NCI-H2196 treated with DMSO at 0.1 percent for 48 hours (cell line): ENCODE measurements around the gene TMEM245.

Source experiments
- DNase-seq: peaks from one replicate; lab custom pipeline; 2025; ENCODE audit not compliant: unreplicated experiment; lab: John Stamatoyannopoulos, UW

The TMEM245 gene

DNA sequence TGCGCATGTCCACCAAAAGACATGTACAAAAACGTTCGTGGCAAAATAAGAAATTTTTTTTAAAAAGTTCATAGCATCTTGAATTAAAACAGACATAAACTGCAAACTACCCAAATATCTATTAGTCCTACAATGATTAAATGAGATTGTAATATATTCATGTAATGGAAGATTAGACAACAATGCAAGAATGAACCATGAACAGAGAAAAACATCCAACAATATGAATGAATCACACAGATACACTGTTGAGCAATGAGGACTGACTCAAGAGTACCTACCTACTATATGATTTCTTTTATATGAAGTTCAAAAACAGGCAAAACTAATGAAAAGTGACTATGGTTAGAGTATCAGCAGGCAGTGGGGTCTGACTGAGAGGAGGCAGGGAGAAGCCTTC, 88.5 kb downstream of the TMEM245 start:
- no peak for DNase-seq

DNA sequence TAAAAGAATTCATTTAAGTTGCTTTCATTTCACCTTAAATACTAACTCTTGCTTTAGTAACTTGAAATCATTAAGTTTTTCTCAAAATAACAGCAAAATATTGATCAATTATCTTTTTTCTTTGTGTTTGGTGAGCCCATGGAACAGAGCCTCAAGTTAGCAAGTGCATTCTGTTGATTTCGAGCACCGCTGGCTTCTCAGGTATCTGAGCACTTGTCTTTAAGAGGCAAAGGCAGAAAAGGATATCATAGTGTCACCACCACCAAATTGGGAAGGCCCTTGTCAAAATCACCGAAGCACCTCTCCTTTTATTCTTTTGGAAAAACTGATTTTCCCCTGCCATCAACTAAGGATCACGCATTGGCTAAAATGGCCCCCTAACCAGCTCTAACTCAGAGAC, 89.3 kb downstream of the TMEM245 start:
- DNase-seq, result no peak

DNA sequence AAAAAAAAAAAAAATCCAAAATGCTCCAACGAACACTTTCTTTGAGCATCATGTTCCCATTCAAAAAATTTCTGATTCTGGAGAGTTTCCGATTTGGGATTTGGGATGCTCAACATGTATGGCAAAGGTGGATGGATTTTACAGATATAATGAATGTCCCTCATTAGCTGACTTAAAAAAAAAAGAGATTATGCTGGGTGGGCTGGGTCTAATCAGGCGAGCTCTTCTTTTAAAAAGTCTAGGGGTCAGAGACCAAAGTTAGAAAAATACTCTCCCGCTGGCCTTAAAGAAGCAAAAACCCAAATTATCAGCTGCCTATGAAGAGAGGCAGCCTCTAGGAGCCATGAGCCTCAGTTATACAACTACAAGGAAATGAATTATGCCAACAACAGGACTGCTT, 91.3 kb downstream of the TMEM245 start:
- DNase-seq, result no peak

DNA sequence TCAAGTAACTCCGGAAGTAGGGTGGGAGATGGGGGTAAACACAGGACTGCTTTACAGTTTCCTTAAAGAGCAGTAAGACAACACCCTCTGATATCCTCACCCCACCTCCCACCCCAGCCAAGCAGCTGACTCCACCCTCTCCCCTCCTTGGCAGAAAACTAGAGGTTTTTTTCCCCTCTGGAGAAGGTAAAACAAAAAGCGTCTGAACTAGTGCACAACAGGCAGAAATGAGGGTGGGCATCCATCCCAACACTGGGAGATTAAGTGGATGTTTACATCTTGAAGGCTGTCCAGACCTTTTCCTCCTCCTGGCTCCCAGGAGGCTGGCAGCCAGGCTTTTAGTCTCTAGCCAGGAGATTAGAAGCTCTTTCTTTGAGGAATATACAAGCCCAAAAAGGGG, 92.6 kb downstream of the TMEM245 start:
- DNase-seq, result no peak

DNA sequence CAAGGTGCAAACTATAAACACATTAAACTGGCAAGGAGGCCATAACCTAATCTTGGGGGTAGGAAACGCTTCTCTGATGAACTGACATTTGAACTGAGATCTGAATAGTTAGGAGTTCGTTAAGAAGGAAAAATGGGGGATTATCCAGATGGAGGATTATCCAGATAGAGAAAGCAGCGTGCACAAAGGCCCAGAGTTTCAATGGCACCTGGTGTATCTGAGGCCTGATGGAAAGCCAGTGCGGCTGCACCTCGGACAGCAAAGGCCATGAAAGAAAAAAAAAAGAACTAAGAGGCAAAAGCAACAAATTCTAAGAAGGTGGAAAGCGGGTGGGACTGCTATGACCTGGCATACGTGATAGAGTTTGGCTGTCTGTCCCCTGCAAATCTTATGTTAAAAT, 93.4 kb downstream of the TMEM245 start:
- no peak for DNase-seq

DNA sequence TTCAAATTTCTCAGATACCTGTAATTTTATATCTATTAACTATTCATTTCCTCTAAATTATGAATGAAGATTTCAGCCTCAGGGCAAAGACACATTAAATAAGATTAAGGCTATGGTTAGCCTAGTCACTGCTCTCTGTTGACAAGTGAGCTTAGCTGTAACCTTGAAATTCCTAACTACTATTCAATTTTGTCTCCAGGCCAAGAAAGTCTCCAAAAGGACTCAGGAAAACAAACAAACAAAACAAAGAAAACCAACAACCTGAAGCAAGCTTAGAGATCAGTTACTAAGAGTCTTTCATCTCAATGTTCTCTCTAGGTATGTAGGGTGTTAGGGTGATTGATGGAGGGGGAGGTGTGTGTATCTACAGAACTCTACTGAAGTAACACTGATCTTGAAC, 96.9 kb downstream of the TMEM245 start:
- DNase-seq, result no peak

DNA sequence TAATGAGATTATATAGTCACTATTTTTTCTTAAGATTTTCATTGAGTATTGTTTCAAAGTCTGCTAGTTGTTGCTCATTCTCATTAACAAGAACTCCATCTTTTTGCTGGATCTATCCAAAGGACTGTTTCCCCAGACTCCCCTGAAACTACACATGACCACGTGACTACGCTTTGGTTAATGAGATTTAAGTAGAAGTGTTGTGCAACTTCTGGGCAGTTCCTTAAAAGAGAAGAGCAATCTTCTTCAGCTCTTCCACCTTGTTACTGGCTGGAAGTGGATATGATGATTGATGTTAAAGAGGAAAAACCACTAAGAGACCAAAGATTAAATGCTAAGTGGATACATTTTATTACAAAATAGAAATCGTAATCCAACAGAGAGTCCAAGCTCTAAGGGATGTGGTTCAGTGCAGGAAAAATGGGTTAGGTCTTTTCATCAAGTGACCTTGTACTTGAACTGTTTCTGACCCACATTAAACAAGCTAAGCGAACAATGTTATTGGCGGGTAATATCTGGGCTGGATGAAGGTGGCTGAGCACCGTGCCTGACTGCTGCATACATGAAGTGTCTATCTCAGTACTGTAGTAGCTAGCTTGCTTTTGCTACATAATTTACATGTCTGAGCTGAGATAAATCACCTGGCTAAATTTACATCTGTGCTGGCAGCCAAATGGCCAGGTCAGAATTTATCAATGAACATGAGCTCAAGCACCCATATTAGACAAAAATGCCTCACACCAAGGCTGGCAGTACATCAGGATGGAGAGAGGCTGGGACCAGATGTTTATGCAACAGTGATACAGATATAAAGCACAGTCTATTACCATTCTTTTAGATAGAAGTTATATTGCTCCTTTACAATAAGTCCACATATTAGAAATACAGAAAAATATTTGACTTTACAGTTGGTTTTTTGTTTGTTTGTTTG, 98.9 kb downstream of the TMEM245 start:
- no peak for DNase-seq

DNA sequence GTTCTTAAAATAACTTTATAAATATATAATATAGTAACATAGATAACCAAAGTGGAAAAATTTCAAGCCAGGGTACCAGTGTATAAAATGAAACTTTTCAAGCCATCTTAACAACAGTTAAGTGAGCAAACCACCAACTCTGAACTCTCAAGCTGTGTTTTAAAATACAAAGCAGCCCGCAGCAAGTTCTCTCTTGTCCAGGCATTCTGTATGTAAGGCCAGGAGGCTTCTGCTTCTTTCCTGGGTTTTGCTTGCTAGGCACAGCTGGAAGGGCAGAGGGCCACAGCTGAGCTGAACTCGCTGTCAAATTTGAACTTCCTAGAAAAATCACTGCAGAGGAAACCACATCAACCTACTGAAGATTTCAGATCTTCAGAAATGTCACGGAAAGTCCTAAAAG, 99.6 kb downstream of the TMEM245 start:
- DNase-seq, result no peak

DNA sequence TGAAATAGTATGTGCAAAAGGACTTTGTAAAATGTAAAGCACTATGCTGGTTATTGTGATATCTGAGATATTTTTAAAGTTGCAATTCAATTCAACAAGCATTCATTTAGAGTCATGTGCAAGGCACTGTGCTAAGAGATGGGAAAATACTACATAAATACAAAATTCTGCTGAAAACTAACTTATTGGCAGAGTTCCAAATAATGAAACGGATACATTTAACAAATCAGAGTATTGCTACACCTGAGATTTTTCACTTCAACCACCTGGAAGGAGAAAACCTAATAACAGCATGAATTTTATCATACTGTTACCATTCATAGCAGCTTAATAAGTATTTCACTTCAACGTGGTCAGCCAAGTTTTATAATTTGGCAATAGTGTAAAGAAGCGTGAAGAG, 100.3 kb downstream of the TMEM245 start:
- no peak for DNase-seq

DNA sequence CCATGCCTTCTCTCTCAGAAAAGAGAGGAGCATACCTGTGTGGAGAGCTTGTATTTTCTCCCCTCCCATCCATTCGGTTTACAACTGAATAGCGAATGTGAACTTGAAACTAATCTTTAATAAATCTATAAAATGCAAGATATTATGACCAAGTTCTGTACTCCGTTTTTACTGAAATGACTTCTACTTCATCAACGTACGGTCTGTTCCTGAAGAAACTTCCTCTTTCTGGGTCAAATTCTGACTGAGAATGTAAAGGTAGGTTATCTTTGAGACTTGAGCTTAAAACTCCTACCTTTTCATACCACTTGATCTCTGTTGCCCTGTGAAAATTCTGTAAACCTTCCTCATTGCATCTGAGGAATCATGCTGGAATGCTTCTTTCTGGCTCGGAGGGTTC, 102.3 kb downstream of the TMEM245 start:
- no peak for DNase-seq

DNA sequence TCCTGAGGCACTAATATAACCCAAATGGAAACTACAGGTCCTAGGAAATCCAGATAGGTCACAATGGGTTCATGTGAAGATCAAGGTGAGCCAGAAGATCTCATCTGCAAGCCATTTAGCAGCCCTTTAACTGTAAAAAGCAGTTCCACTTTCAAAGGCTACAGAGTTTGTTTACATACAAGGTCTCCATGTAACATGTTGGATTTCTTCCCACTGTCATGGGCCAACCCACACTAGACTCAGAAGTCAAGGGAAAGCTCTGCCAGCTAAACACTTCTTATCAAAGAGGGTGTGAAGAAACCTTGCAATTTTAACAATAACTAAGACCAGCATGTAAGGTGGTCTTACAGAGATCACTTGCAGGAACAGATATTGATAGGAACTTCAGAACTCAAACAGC, 102.7 kb downstream of the TMEM245 start:
- no peak for DNase-seq

DNA sequence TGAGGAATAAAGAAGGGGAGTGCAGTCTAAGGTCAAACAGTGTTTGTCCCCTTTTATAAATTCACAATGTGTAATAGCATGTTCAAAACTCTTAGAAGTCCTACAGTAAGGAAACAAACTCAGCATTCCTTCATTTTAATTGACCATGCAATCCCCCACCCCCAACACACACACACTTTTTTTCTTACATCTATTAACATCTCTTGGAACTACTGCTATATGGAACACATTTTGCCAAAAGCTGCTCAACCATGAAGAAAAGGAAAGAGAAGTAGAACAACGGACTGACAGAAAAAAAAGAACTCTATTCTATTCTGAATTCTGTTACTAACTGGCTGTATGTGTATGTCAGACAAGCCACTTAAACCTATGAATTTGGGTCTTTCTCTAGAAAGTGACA, 103.6 kb downstream of the TMEM245 start:
- no peak for DNase-seq

DNA sequence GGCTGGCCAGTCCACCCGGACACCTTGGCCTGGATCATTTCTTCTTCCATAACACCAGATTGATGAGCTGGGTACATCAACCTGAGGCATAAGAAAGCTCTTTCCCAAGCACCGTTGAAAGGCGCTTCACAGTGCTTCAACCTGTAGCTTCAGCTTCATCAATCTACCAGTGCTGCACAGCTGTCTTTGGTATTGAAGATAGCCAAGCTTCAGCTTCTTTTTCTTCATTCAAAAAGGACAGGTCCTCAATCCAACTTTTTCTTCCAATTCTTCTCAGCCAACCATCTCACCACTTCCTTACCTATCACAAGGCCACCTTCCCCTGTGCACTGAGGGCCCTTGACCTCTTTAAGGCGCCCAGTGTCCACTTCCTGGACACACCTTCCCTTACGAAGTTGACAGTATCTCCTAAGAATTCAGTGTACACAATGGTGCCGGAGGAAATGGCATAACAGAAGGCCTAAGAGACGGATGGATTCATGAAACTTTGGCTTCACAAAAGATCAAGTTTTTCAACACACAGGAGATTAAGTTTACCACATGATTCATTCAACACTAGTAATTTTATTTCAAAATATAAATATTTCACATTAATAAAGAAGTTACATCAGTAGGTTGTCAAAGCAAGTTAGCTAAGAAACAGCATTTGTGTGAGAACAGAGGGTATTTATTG, 105.0 kb downstream of the TMEM245 start:
- no peak for DNase-seq

DNA sequence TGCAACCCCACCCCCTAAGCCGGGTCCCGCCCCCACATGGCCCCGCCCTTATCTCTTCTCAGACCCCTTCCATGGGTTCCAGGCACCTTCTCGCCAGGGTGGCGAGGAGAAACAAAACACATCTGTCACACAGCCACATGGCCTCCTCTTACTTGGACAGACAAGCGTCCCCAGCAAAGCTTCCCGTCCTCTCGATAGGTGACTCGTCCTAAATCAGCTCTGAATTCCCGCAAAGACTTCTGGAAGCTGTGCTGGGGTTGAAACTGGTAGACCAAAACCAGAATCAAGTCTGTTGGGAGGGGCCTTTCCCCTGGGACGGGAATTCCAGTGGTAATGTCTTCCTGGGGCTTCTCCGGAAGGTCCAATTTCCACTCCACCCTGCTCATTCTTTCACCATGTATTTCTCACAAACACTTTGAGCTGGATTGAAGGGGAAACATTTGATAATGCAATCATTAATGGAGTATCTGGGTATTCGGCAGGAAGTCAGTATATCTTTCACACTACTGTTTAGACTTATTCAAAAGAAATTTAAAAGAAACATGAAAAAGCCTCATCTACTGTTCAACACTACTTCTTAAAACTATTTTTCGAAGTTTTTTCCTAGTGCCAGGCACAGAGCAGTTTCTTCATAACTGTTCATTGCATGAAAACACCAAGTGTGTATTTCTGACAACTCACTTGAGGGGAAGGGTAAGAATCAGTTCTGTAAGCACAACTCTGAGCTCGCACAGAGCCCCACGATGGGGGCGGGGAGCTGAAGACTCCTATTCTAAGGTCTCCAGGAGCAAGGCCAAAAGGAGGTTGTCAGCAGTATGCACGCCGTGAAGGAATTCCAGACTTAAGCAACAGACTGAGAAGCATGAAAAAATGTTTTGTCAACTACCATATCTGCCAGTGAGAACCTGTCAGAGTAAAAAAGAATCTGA, 105.8 kb downstream of the TMEM245 start:
- DNase-seq, result no peak

DNA sequence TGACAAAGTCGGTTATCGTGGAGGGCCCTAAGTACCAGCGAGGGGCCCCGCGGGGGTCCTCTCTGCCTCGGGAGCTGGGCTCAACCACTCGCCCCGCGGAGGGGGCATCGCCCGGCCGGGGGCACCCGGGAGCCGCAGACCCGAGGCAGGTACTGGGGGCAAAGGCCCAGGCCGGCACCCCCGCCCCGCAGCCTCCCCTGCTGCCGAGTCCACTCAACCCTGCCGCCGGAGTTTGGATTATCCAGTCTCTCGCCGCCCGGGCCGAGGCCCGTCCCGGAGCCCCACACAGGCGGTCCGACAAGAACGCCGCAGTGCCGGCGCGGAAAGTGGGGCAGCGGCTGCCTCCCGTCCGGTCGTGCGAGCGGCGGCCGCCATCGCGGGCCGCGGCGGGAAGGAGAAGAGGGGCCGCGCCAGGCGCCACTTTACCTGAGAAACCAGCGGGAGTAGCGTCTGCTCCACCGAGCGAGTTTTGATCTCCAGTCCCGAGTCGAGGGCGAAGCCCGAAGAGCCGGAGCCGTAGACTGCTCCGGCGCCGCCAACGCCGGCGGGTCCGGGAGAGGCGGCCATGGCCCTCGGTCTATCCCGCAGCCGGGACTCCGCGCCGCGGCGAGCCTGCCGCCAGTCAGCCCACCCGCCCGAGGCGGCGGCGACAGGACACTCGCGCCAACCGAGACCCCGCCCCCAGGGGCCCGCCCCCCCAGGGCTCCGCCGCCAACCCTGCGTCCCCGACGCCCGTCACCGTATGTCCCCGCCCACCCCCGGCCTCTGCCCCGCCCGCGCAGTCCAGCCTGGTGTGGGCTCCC, 106.7 kb downstream of the TMEM245 start, which contains the start of gene CTNNAL1:
Gene CTNNAL1 (minus strand): TSS at position 624 of the 803 bp plus-strand sequence. CDS start 57 bp downstream, at position 567.
- peak; percentile 61 for DNase-seq

DNA sequence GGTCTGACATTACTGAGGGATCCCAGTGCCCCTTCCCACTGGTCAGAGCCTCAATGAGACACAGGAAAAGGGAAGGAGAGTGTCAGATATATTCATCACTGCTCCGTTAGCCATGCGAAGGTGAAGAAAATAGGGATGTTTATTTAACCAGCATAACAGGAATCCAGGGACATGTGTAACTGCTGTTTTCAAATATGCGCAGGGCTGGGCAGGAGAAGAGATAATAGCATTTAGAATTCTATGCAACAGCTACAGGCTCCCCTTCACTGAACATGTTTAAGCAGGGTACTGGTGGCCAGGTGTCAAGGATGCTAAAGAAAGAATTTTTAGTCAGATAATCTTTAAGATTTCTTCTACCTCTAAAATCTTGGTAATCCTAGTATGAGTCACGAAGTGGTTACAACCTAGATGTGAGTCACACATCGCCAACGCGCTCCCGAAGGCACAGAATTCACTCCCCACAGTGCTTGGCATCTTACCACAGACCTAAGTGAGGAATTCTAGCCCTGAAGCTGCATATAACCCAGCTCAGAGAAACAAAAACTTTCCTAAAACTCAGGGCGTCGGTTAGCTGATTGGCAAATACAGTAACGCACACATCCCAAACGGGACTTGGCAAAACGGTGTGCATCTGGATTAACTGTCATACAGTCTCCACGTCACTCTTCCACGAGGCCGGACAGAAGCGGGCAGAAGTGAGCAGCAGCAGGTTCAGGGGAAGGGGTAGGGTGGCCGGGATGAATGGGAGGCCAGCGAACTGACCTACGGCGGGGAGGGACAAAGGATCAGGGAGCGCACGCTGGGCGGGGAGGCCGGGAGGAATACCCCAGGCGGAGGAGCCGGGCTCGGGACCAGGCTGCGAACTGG, 107.5 kb downstream of the TMEM245 start:
- peak; percentile 28 for DNase-seq

DNA sequence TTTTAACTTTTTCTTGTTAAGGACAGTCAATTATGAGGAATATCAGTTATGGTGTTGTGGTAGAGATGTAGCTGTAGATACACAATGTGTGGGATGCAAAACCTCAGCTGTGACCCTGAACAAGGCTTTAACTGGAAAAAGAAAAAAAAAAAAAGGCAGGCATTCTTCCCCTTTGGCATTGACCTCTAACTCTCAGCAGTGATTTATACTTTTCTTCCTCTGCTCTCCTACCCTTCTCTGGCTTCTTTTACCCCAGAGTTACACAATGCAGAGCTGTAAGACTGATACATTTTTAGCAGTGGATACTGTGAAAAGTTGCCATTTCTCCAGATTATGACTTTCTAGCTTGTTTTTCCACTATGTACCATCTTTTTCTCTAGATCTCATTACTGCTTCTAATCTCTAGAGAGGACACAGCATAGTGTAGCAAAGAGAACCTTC, 108.5 kb downstream of the TMEM245 start:
- no peak for DNase-seq

DNA sequence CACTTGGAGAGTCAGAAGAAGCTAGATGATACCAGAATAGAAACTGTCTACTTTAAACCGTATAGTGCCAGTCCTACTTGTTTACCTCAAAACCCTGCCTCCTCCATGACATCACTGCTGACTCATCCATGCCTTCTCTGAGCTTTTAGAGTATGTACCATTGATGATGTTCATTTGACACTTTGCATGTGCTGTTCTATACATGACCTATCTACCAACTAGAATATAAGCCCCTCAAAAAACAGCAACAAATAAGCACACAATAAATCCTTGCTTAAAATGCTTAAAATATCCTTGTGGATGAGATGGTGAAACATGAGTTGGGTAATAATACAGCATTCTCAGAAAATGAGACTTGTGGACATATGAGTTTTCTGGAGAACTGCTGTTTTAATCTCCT, 109.0 kb downstream of the TMEM245 start:
- no peak for DNase-seq

DNA sequence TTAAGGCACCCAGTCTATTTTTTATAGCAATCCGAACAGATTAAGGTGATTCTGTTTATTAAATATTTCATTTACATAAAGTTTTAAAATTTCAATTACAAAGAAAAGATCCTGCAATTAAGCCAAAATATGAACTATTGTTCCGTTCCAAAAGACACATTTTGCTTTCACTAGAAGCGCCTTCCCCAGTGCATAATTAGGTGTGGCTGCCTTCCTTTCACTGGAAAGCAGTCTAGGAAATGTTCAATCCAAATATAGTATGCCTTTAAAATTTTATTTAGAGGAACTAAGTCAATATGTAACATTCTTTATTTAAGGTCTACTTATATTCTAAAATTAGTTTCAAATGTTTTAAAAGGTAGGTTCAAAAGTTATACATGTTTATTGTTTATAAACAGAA, 114.1 kb downstream of the TMEM245 start:
- no peak for DNase-seq
